NCI-H1092 (cell line): ENCODE measurements around the gene OSBPL2.

Experiments used
- DNase-seq: peaks from one replicate; lab custom pipeline; 2025; lab: John Stamatoyannopoulos, UW

OSBPL2 gene

DNA sequence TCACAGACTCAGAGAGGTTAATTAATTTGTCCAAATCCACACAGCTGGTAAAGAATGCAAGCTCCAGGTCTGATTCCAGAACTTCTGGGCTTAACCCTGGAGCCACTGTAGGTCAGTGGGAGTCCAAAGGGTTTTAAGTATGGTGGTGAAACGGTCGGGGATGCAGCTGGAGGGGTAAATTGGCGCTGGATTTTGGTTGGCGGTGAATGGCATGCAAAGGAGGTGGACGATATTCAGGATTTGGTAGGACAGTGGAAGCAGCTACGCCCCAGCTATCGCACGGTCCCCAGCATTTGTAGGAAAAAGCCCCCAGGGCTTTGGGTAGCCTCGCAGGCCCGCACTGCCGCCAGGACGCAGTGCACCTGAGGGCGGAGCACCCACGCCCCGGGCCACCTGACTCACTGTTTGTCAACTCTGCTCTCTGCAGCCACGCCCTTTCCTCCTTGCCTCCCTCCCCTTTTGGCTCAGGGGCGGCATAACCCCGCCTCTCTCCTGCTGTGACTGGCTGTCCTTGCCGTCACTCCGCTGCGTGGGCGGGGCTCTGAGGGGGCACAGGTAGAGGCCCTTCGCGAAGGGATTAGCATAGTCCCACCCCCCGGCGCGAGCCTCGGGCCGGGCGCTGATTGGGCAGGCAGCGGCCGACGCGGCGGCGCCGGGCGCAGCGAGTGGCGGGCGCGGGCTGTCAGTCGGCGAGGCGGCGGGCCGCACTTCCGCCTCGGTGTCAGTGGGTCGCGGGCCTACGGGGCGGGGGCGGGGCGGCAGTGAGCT lies at the start of gene OSBPL2:
OSBPL2 (plus strand) TSS at position 721 of the 768 bp plus-strand sequence. CDS start 17,664 bp downstream, outside the sequence.
- peak; percentile 97 for DNase-seq

DNA sequence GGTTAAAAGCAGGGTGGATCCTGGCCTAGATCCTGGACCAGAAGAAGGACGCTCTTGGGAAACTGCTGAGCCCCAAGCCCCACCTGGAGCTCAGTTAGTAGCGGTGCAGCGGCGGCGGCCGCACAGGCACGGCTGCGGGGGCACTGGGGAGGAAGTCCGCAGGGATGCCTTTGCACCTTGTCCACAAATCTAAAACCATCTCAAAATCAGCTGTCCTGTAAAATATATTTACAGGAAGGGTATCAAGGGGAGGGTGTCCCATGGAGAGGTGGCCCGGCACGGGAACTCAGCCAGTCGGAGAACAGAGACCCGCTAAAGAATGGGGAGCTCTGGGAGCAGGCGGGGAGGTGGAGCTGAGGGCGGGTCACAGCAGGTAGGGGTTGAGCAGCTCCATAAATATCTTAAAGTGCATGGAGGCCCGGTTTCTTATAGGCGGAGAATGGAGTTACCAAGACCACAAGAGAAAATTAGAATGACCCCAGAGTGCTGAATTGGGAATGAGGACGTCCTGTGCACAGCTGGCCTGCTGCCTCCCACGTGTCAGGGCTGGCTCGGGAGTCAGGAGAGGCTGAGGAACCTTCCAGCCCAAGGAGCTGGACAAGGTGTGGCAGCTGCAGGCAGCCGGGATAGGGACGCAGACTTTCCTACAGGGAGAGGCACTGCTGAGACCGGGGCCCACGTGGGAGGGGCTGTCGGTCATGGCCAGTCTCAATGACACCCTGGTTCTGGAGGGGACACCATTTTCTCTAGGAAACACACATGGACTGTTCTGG lies 47.5 kb upstream of the OSBPL2 start:
- no peak for DNase-seq

DNA sequence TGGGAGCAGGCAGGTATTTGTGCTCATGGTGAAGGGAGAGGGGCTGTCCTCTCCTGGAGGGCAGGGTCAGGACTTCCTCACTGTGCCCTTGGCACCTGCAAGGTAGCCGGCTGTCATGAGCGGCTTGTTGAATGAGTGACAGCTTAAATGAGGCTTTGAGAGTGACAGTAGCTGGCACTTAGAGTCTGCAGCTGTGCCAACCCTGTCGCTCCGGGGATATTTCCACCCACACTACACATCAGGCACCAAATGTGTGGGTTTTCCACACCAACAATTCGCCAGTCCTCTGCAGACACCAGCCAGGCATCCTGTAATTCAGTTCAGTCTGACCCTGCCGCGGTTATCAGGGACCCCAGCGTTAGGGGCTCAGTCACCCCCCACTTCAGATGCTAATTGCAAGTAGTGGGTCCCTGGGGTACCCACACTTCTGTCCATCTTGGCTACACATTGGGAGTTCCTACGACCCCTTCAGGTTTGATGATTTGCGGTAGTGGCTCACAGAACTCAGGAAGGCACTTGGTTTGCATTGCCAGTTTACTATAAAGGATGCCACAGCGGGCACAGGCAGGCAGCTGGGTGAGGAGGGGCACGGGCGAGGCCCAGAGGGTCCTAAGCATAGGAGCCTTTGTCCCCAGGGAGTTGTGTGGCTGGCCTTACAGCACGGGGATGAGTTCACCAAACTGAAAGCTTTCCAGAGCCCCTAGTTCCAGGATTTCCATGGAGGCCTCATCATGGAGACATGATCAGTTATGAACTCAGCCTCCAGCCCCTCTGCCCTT lies 46.4 kb upstream of the OSBPL2 start:
- no peak for DNase-seq

GRCh38 chr20:62192635-62193034 lies 45.7 kb upstream of the OSBPL2 start:
- DNase-seq = no peak

- DNase-seq = no peak
These were observed 45.0 kb upstream of the OSBPL2 start for GRCh38 chr20:62193079-62194025.

GRCh38 chr20:62195075-62195405 lies 43.3 kb upstream of the OSBPL2 start:
- no peak for DNase-seq

- DNase-seq = no peak
These were observed 42.6 kb upstream of the OSBPL2 start for GRCh38 chr20:62195736-62196135.

- no peak for DNase-seq
These were observed 42.0 kb upstream of the OSBPL2 start for GRCh38 chr20:62196286-62196685.

DNA sequence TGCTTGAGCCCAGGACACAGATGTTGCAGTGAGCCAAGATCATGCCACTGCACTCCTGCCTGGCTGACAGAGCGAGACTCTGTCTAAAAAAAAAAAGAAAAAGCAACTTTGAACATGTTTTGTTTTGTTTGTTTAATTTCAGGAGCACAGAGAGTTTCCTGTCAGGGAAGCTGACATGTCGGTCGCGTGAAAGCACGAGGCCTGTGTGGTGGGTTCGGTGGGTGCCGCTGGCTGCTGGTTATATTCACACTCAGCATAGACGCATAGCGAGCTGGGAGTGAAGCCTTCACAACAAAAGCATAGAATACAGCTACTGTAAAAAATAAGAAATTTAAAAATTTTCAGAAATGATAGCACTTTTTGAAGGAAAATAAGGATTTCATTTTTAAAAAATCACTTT lies 41.0 kb upstream of the OSBPL2 start:
- no peak for DNase-seq

- DNase-seq = no peak
These were observed 40.5 kb upstream of the OSBPL2 start for GRCh38 chr20:62197801-62198200.

GRCh38 chr20:62198496-62198895 lies 39.8 kb upstream of the OSBPL2 start:
- no peak for DNase-seq

DNA sequence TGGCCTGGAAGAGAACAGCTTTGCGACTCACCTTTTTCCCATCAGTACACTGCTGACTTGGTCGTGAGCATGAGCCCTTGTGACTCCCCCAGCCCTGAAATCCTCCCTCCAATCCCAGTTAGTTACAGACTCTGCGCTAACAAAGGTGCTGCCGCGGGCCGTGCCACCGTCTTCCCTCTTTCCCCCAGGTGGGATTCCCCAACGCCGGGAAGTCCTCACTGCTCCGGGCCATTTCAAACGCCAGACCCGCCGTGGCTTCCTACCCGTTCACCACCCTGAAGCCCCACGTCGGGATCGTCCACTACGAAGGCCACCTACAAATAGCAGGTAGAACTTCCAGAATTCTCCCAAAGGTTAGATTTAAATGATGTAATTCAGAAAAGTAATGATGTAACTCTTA lies 39.4 kb upstream of the OSBPL2 start:
- no peak for DNase-seq

DNA sequence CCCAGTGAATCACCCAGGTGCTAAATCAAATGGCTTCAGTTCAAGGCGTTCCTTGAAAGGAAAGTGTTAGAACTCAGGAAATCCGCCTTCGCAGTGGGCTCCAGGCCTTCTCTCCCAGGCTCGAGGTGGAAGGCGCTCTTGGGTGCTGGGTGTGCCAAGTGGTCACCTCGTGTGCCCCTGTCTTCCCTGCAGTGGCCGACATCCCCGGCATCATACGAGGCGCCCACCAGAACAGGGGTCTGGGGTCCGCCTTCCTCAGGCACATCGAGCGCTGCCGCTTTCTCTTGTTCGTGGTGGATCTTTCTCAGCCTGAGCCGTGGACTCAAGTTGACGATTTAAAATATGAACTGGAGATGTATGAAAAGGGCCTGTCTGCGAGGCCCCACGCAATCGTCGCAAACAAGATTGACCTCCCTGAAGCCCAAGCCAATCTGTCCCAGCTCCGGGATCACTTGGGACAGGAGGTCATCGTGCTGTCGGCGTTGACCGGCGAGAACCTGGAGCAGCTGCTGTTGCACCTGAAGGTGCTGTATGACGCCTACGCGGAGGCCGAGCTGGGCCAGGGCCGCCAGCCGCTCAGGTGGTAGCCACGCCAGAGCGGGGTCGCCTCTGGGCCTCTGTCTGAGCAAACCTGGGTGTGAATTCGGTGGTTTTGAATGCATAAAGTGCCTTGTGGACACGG lies 37.7 kb upstream of the OSBPL2 start:
- no peak for DNase-seq

GRCh38 chr20:62201173-62202082 lies 36.9 kb upstream of the OSBPL2 start:
- DNase-seq = peak; percentile 69

DNA sequence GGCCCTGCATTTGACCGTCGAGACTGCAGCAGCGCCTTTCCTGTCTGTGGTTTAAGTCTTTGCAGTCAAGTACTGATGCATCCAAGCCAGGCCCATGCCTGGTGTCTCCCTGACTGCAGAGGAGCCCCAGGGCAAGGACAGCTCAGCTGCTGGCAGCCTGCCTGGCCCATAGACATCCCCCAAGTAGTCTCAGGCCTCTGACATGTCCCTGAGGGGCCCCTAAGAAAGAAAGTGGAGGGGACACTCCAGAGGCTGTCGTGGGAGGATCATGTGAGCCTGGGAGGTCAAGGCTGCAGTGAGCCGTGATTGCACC lies 36.3 kb upstream of the OSBPL2 start:
- no peak for DNase-seq

DNA sequence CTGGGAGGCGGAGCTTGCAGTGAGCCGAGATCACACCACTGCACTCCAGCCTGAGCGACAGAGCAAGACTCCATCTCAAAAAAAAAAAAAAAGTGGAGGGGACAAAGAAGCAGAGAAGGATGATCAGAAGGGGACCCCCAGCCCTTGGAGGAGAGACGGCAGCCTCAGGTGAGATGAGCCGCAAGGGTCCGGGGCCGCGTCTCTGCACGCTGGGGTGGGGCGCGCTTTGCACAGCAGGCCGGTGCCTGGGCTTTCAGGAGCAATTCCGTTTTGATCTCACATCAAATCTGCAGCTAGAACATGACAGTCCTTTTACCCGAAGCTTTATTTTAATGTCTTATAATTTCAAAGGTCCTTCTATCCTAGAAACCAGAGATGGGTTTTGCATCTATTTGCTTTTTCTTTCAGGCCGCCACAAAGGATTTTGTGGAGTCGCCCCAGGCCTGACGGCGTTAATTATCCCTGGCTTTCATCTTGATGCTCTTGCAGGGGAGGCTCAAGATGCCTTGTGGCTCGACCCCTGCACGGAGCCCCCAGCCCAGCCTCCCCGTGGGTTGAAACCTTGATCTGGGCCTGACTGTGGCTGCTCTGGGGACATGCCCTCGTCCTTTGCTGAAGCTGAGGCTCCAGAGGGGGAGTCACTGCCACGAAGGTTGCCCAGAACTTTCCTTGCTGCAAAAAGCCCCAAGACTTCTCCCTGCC lies 35.5 kb upstream of the OSBPL2 start:
- no peak for DNase-seq

GRCh38 chr20:62203378-62204030 lies 34.8 kb upstream of the OSBPL2 start:
- no peak for DNase-seq

GRCh38 chr20:62205618-62206387 lies 32.5 kb upstream of the OSBPL2 start:
- no peak for DNase-seq
